Measurements from ENCODE around the gene TLN1.

DNA sequence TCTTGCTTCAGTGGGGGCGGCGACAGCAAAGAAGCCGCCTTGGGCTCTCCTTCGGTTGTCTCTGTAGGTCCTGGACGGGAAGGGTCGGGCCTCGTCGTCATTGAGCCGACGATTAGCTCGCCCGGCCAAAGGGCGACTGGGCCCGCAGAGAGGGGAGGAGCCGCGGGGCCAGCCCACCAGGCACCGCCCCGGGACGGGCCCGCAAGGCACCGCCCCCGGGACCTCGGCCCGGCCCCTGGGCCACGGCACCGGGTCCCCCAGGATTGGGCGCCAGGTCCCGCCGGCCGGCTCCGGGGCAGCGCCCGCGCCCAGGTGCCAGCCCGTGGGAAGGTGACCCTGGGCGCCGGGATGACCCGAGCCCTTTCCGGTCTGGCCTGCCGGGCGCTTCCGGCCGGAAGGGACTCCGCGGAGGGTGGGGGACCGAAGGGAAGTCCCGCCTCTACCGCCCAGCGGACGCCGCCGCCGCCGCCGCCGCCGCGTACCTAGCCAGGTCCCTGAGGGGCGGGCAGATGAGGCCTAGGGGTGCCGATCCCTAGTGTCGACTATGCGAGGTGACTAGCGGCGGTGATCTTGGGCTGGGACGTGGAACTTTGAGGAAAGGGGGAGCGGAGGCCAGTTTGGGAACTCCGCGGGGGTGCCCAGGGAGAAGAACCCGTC, 17.0 kb upstream of the TLN1 start, which contains the start of the genes GBA2 and RGP1:
- TF ChIP-seq, protein P1, sequence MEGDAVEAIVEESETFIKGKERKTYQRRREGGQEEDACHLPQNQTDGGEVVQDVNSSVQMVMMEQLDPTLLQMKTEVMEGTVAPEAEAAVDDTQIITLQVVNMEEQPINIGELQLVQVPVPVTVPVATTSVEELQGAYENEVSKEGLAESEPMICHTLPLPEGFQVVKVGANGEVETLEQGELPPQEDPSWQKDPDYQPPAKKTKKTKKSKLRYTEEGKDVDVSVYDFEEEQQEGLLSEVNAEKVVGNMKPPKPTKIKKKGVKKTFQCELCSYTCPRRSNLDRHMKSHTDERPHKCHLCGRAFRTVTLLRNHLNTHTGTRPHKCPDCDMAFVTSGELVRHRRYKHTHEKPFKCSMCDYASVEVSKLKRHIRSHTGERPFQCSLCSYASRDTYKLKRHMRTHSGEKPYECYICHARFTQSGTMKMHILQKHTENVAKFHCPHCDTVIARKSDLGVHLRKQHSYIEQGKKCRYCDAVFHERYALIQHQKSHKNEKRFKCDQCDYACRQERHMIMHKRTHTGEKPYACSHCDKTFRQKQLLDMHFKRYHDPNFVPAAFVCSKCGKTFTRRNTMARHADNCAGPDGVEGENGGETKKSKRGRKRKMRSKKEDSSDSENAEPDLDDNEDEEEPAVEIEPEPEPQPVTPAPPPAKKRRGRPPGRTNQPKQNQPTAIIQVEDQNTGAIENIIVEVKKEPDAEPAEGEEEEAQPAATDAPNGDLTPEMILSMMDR (IDR thresholded peaks at IDR 0.05): no peak
- TF ChIP-seq POLR2AphosphoS5 (IDR thresholded peaks at IDR 0.05) (peak; percentile 81 to 92), POLR2A (IDR thresholded peaks at IDR 0.05; ENCODE audit: low read depth) (peak; percentile 34), EP300 (IDR thresholded peaks at IDR 0.05) (no peak)

All from esophagus muscularis mucosa (tissue), 4 donors.